SKM-1 (cell line): Measurements from ENCODE around the gene DOCK4.

ENCODE experiments used
- DNase-seq: peaks from one replicate; lab custom pipeline; 2025; ENCODE audit not compliant: unreplicated experiment; lab: John Stamatoyannopoulos, UW

Gene DOCK4

DNA sequence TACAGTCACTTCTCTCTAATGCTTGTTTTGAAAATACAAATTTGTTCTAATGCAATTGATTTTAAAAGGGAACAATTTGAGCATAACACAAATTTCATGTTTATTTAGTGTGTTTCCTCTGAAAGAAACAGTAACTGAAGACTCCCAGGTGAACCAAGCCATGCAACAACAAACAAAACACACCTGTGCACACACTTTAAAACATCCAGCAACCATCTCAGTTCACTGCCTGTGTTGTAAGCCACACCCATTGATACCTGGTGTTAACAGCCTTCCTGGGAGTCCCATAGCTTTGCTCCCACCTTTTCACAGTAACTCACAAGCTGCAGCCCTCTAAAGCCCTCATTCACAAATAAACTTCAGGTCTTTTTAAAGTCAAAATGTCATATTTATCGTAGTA lies 89.3 kb downstream of the DOCK4 start:
- DNase-seq, result no peak

DNA sequence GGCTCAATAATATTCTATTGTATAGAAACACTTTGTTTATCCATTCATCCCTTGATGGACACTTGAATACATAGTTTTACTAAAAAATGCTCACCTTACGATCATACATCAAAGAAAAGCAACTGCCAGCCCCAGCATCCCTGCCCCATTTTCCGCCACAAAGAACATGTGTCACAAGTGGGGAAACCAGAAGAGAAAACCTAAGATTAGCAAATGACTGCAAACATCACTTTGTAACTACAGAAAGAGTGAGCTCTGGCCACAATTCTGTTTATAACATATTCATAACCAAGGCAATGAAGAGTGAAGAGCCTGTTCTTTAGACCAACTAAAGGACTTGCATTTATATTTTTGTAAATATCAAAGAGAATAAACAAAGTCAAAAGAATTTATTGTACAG lies 89.8 kb downstream of the DOCK4 start:
- no peak for DNase-seq

DNA sequence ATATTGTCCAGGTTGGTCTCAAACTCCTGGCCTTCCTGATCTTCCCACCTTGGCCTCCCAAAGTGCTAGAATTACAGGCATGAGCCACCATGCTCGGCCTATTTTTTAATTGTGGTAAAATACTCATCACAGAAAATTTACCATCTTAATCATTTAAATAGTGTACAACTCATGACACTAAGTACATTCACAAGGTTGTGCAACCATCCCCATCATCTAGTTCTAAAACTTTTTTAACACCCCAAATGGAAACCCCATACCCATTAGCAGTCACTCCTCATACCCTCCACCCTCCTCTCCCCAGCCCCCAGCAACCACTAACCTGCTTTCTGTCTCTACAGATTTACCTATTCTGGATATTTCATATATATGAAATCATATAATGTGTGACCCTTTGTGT lies 90.3 kb downstream of the DOCK4 start:
- no peak for DNase-seq

DNA sequence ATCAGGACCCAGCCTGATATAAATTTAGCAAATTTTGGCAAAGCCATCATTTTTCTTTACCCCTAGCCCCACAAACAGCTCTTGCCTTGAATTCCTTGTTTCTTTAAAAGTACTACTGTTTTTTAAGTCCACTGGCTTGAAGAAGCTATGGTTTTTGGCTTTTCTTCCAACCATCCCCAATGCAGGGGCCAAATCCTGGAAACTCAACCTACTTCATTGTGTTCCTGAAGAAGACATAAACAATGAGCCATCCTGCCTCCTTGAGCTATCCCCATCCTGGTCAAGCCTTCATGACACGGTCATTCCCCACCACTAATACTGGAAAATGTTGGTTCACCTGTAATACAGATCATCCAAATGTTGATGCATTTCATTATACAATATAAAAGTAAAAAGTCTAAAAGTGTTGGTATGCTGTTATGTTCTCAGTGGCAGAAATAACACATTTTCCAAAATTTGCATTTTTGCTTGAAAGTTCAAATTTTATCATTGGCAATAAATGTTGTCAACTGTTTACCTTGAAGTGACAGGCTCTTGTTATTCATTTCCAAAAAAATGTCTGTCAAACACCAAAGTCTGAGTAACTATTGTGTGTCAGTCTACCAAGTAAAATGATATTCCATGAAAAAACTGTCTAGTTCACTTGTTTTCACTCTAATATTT lies 92.2 kb downstream of the DOCK4 start:
- DNase-seq, result no peak

DNA sequence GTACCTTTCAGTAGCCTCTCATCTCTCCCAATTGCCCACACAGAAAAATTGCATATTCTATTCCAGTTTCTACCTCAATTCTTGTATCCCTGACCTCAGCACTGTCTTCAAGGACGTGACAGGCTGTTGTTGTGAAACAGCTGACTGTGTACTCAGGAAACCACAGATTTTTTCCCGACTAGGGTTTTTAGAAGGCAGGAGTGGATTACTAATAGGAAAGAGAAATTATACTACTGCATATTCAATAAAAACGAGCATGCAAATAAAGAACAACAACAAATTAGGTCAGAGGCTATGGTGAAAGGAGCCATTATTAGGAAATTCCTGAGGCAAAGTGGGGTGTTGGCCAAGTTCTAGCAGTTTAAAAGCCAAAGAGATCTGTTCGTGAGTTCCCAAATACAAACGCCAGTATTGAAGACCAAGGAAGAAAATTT lies 93.4 kb downstream of the DOCK4 start:
- no peak for DNase-seq

DNA sequence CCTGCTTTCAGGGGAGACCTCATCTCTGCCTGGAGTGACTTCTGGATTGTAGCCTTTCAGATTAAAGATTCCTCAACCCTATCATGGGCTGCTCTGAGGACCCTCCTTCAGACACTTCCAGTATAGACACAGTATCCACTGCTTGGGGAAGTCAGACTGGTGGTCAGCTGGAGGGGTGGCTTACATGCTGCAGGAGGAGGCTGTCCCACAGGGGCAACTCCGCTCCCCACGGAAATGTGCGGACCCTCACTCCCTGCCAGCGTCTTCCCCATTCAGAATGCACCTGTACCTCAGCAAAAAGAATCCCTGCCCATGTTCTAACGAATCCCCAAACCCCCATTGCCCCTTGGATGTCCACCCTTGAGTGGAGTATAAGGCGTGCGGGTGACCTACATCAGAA lies 95.5 kb downstream of the DOCK4 start:
- DNase-seq, result no peak

DNA sequence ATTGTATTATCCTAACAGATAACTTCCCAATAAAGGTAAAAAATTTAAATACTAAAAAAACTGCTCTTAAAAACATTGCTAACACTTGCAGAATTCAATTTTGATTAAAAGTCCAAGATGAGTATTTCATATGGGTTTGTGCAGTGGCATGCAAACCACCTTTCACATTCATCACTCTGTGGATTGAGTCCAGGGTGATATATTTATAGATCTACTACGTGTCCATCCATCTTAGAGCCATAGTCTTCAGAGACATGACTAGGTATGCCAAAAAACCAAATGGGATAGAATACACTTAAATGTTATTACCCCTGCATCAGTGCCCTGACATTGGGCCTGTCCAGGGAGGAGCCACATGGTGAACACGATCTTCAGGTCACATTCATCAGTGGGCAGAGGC lies 96.0 kb downstream of the DOCK4 start:
- DNase-seq, result no peak

DNA sequence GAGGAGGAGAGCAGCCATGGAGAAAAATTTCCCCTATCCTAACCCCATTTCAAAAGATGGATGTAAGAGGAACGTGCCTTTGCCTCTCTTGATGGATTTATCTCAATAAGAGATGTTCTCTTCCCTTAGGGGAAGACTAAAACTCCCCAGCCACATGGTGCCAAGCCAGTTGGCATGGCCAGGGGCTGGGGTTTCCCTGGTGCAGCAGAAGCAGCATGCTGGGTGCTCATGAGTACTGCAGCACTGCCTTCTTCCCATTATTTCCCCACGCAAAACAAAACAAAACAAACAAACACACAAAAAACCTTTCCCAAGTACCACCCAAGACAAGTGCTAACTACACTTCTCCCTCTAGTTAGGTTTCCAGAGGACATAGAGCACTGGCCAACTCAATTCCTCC lies 97.2 kb downstream of the DOCK4 start:
- DNase-seq, result no peak

DNA sequence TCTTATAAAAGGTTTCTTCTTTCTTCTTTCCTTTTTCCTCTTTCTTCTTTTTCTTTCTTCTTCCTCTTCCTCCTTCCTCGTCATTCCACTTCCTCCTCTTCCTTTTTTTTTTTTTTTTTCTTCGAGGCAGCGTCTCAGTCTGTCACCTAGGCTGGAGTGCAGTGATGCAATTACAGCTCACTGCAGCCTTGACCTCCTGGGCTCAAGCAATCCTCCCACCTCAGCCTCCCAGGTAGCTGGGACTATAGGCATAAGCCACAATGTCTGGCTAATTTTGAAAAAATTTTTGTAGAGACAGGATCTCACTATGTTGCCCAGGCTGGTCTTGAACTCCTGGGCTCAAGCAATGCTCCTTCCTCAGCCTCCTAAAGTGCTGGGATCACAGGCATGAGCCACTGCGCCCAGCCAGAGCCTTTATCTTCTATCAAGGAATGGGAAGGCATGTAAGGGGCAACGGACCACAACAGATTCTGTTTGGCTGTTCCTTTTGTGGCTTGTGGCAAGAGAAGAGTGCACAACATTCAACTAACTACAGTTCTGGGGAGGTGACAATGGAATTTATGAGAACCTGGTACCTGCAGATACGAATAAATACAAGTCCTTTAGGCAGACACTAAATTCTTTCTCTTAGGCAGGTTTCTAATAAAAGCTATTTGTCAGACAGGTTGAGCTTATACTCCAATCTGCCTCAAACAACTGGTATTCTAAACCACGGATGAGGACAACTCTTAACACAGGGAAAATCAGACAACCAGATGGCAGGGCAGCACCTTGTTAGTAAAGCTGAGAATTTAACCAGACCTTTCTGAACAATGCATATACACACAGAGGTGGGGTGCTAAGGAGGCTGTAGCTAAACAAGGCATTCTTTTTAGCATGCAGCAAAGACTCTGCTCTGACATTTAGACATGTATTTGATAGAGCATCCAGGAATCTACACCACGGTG lies 100.3 kb downstream of the DOCK4 start:
- no peak for DNase-seq

DNA sequence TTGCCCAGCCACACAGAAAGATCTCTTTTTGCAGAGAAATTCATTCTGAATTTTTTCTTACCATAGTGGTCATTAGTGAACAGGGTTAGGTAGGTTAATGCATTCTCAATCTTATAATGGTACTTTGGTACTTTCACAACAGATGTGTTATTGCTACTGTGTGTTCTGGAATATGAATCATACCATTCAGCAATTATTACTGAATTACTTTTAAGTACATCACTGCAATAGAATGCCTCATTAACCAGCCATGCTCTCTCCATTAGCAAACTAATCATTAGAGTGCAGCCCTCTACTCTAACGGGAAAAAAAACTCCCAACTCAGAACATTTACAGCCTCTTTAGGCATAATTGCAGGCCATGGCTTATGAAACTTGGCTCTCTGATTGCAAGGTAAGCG lies 102.1 kb downstream of the DOCK4 start:
- DNase-seq, result no peak

DNA sequence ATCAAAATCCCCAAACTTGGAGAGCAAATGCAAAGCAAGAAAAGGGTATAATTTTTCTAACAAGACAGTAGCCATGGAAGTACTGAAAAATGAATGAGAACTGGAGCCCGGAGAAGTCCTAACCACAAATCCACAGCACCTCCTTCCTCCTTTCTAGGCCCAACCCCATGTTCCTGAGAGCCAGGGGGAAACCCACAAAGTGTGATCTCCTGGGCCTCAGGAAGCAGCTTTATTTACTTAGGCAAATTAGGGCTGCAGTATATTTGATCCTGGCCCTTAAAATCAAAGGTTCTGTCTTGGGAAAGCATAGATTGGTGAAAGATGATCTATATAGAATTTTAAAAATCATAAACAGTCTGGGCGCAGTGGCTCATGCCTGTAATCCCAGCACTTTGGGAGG lies 103.0 kb downstream of the DOCK4 start:
- no peak for DNase-seq

DNA sequence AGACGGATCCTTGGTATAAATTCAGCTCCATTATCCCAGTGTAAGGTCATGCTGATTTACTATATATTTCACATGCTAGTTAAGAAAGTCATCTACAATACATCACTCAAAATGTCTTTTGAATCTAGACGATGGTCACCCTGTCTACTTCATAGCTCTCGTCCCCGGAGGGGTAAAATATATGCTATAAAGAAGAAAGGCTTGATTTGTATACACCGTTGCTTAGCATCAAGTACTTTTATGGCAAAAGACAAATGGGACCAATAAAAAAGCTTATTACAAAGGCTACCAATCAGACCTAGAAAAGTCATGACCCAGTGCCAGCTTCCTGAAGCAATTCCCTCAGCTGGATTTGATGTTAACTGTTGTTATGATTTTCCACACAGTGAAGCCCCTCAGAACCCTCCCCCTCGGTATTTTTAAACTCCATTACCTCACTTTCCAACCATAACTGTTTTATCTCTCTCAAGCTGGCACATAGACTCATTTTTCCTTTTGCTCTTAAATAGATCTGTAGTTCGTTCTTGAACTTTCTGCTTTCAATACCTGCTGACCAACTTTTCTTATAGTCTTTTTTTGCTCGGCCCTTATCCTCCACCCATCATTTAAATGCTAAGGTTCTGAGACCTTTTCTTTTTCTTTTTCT lies 104.9 kb downstream of the DOCK4 start:
- no peak for DNase-seq

DNA sequence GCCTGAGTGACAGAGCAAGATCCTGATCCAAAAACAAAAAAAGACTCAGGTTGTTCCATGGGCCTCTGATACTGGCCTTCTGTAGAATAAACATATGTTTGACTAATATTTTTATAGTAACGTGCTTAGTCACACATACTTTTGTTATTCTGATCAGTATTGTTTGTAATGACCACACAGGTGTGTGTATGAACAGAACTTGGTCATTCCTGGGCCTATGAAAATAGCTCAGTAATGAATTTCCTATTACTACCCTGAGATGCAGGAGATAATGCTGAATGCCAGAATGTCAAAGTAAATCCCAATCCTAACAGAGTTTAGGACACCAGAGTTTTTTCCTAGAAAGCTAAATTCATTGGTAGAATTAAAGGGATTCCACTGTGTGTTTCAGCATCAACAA lies 108.7 kb downstream of the DOCK4 start:
- DNase-seq, result no peak

DNA sequence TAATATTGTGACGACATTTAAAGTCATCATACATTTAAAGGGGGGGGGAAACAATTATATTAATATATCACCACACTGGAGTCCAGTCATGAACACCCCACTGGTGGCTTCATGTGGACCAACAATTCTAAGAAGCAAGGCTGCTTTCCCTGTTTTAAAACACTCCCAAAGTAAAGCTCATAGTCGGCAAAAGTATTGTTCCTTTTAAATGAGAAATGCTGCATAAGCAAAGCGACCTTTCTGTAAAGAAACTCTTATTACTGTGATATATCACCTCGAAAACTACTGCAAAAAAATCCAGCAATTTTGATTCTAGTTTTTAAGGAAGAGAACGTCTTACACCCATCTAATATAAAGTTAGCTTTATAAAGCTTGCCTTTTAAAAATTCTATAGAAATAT lies 112.8 kb downstream of the DOCK4 start:
- DNase-seq, result no peak

DNA sequence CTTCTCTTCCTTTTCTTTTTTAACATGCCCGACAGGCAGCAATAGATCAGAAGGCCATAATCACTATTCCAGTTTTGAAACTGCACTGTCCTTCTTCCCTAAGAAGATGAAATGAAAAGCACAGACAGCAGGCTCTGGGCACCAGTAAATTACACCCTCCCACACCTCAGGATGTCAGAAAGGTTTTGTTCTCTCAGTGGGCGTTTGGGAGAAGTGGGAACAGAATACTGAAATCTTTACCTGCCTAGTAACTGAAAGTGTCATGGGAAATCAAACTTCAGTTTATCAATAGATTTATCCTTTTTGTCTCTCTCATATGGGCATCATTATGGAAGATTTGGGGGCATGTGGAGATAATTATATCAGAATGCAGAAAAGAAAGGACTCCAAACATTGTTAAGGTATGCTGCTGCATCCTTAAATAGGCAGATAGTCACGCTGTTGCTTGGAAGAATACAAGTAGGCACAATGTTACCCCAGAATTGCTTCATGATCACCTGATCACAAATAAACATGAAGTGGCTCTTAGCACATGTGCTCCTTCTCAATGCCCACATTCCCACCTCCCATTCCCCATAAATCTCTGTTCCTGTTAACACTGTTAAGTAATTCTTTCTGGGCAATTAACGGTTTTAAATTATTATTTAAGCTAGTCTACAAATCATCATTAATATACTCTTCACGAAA lies 113.3 kb downstream of the DOCK4 start:
- no peak for DNase-seq

DNA sequence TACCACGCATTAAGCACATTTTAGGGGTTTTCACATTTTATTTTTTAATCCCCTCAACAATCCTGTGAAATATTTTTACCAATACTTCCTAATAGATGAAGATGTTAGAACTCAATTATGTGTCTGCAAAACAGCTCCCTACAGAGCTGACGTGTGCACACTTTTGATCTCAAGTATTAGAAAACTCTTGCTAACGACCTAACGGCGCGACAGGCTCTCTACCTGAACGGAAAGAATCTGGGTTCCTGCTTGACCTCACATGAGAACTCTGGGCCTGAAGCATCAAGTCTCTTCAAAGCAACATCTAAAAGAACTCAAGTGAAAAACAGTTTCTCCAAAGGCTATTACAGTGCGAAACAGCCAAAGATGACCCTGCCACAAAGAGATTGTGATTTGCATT lies 113.9 kb downstream of the DOCK4 start:
- no peak for DNase-seq

DNA sequence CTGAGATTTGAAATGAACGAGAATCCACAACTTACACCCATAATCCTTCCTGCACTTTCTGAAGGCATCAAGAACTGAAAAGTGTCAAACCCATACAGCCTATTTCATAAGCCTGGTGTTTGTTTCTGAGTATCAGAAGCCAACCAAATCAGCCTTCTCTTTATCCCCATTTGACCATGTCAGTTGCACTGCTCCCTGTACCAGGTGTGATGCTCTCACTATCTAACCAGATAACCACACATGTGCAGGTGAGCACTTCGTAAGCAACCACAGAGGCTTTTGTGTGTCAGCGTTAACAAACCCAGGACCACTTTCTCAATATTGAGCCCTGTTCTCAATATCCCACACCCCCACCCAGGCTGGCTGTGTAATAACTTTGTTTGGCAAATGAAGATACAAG lies 114.4 kb downstream of the DOCK4 start:
- DNase-seq, result no peak

DNA sequence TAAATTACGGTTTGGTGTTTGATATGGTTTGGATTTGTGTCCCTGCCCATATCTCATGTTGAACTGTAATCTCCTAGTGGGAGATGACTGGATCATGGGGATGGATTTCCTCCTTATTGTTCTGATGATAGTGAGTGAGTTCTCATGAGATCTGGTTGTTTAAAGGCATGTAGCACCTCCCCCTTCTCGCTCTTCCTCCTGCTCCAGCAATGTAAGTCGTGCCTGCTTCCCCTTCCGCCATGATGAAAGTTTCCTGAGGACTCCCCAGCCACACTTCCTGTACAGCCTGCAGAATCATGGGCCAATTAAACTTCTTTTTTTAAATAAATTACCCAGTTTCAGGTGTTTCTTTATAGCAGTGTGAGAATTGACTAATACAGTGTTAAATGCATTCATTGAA lies 116.6 kb downstream of the DOCK4 start:
- DNase-seq, result no peak

DNA sequence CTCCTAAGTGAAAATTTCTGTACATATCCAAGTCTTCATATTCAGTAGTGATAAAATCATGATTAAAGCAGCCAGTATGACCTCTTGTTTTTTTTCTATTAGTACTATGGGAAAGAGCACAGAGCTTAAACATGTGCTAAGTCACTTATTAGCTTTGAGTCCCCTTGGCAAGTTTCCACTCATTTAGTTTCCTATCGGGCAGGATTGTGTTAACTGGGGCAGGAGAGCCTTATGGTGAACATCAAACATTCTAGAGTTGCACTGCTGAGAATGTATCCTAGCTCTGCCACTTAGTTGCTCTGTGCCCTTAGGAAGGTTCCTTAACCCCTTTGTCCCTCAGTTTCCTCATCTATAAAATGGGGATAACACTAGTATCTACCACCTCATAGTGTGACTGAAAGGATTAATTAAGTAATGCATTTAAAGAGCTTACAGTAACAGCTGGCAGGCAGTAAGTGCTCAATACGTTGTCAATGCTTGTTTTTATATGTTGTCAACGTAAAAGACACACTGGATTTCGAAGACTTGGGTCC lies 117.6 kb downstream of the DOCK4 start:
- DNase-seq, result no peak

DNA sequence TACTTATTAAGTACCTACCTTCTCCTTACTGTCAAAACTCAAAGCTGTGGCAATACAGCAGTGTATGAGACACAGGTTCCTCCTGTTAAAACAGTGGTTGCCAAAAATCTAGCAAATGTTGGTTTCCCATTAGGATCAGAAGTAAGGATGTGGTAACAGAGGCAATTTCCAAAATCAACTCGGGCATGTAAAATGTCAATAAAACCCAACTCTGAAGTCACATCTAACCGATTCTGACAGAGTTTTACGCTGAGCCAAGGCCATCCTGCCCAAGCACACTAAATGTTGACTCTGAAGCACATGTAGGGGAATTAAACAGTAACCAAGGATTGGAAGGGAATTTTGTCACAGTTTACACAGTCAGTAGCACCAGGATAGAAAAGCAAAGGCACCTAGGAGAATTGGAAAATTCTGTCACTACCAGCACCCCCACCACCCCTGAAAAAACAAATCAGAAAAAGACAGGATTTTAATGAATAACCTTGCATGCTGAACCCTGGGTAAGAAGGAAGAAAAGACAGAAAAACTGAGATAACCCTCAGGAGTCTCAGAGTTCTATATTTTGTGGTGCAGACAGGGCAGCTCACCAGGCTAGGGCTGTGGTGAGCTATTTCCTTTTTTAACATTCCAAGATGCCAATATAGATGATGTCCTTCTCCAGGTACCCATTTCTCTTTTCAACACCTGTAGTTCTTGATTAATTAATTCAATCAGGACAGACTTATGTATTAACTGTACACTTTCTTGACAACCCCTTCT lies 119.5 kb downstream of the DOCK4 start:
- DNase-seq, result no peak
